Measurements from ENCODE around the gene ZNF787. TPM values are rescaled to one million over a fixed set of nuclear protein-coding genes. Genes with fewer than 3 reads are reported as not detected.
A peak's percentile ranks its signal among the peaks of the same experiment; 100 is the strongest.

Gene ZNF787
- total RNA-seq, 1 donor from 2014 or later: 34.4 TPM

DNA sequence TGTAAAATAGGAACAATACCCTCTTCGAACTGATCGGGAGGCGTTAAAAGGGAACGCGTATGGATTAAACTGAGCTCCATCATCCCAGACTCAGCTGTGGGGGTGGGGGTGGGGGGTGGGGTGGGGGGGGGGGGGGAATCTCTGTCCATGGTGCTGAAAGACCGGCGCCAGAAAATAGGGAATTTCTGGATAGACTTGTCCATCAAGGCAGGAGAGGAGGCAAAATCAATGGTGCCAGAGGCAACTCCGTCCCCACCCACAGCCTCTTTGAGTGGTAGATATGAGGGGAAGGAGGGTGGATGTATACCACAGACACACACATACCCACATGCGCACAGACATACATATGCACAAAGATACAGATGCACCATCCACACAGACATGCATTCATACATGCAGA is 37.4 kb downstream of the ZNF787 start:
- peaks cover 5 to 14% (median 10%) of the 10 kb centered on the region in 3 donors for H3K27me3 ChIP-seq (ENCODE audit: control insufficient read depth in 3 of 3, insufficient read depth in 3 of 3, low read length in 3 of 3)
- H3K4me1 ChIP-seq (ENCODE audit: control insufficient read depth in 3 of 3, insufficient read depth in 3 of 3, low read length in 3 of 3): peaks cover 7 to 9% (median 9%) of the 10 kb centered on the region in 3 donors
- no peak overlapping the region for H3K9ac ChIP-seq (ENCODE audit: low read depth in 1 of 3, low read length in 3 of 3)
- H3K4me3 ChIP-seq (ENCODE audit: low read length in 3 of 3): no peak overlapping the region
- no peaks in the 10 kb centered on the region for H3K9me3 ChIP-seq (ENCODE audit: control insufficient read depth in 3 of 3, low read length in 3 of 3)
- H3K36me3 ChIP-seq (ENCODE audit: control insufficient read depth in 3 of 3, insufficient read depth in 3 of 3, low read length in 3 of 3): peaks cover 4 to 7% (median 4%) of the 10 kb centered on the region in 3 donors
- no peak overlapping the region for H3K27ac ChIP-seq (ENCODE audit: low read depth, low read length)

DNA sequence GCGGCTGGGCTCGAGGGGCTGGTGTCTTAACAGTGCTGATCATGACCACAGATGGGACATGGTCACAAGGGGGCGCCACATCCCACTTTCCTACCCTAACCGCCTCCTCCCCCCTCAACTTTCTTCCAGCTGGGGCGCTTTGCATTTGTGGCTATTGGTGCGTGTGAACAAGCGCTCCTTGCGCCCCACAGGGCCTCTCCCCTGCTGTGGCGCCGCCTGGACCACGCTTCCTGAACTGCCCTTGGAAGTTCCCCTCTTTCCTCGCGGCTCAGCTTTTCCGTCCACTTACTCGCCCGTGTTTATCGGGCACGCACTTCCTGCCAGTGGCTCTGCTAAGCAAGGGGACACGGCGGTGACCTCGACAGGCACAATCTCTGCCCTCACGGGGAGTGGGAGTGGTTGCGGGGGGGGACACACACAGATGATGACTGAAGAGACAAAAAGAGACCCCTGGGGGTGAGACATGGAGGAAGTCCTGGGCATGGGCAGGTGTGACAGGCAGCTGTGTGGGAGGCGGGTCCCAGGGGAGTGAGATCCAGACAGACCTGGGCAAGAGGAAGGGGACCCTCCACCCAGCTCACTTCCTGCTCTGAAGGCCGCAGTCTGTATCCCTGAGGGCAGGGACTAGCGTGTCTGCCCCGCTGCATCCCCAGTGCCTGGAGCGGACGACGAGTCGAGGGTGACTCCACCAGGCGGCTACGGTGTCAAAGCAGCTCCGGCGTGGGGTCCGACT is 40.3 kb downstream of the ZNF787 start:
- no peak overlapping the region for H3K27ac ChIP-seq (ENCODE audit: low read depth, low read length)
- H3K27me3 ChIP-seq (ENCODE audit: control insufficient read depth in 3 of 3, insufficient read depth in 3 of 3, low read length in 3 of 3): peaks cover 5 to 23% (median 10%) of the 10 kb centered on the region in 3 donors
- H3K36me3 ChIP-seq (ENCODE audit: control insufficient read depth in 3 of 3, insufficient read depth in 3 of 3, low read length in 3 of 3): peaks cover 4 to 5% (median 4%) of the 10 kb centered on the region in 3 donors
- no peaks in the 10 kb centered on the region for H3K9me3 ChIP-seq (ENCODE audit: control insufficient read depth in 3 of 3, low read length in 3 of 3)
- peak overlapping the region in 2 of 3 donors; percentile 11 to 70 for H3K9ac ChIP-seq (ENCODE audit: low read depth in 1 of 3, low read length in 3 of 3)
- peaks cover 7 to 9% (median 9%) of the 10 kb centered on the region in 3 donors for H3K4me1 ChIP-seq (ENCODE audit: control insufficient read depth in 3 of 3, insufficient read depth in 3 of 3, low read length in 3 of 3)
- H3K4me3 ChIP-seq (ENCODE audit: low read length in 3 of 3): peak overlapping the region; percentile 54 to 69 (median 57)

GRCh38 chr19:56079609-56080008 is 41.5 kb downstream of the ZNF787 start:
- Histone ChIP-seq H3K36me3 (ENCODE audit: control insufficient read depth in 3 of 3, insufficient read depth in 3 of 3, low read length in 3 of 3) (no peaks in the 10 kb centered on the region), H3K4me1 (ENCODE audit: control insufficient read depth in 3 of 3, insufficient read depth in 3 of 3, low read length in 3 of 3) (peaks cover 7 to 9% (median 9%) of the 10 kb centered on the region in 3 donors), H3K4me3 (ENCODE audit: low read length in 3 of 3) (no peak overlapping the region), H3K9me3 (ENCODE audit: control insufficient read depth in 3 of 3, low read length in 3 of 3) (no peaks in the 10 kb centered on the region), H3K27me3 (ENCODE audit: control insufficient read depth in 3 of 3, insufficient read depth in 3 of 3, low read length in 3 of 3) (peaks cover 5 to 23% (median 10%) of the 10 kb centered on the region in 3 donors), H3K27ac (ENCODE audit: low read depth, low read length) (no peak overlapping the region), H3K9ac (ENCODE audit: low read depth in 1 of 3, low read length in 3 of 3) (no peak overlapping the region)

- Histone ChIP-seq H3K27me3 (ENCODE audit: control insufficient read depth in 3 of 3, insufficient read depth in 3 of 3, low read length in 3 of 3) (peaks cover 5 to 23% (median 9%) of the 10 kb centered on the region in 3 donors), H3K36me3 (ENCODE audit: control insufficient read depth in 3 of 3, insufficient read depth in 3 of 3, low read length in 3 of 3) (no peaks in the 10 kb centered on the region), H3K27ac (ENCODE audit: low read depth, low read length) (no peak overlapping the region), H3K4me1 (ENCODE audit: control insufficient read depth in 3 of 3, insufficient read depth in 3 of 3, low read length in 3 of 3) (peaks cover 7 to 9% (median 9%) of the 10 kb centered on the region in 3 donors), H3K4me3 (ENCODE audit: low read length in 3 of 3) (no peak overlapping the region), H3K9ac (ENCODE audit: low read depth in 1 of 3, low read length in 3 of 3) (peak overlapping the region in 1 of 3 donors; percentile 9), H3K9me3 (ENCODE audit: control insufficient read depth in 3 of 3, low read length in 3 of 3) (no peaks in the 10 kb centered on the region)
Measured at GRCh38 chr19:56076498-56076897, 44.6 kb downstream of the ZNF787 start.

GRCh38 chr19:56071151-56071550 is 49.9 kb downstream of the ZNF787 start:
- H3K9ac ChIP-seq (ENCODE audit: low read depth in 1 of 3, low read length in 3 of 3): no peak overlapping the region
- no peaks in the 10 kb centered on the region for H3K9me3 ChIP-seq (ENCODE audit: control insufficient read depth in 3 of 3, low read length in 3 of 3)
- peaks cover 4 to 6% (median 5%) of the 10 kb centered on the region in 3 donors for H3K4me1 ChIP-seq (ENCODE audit: control insufficient read depth in 3 of 3, insufficient read depth in 3 of 3, low read length in 3 of 3)
- no peak overlapping the region for H3K27ac ChIP-seq (ENCODE audit: low read depth, low read length)
- H3K27me3 ChIP-seq (ENCODE audit: control insufficient read depth in 3 of 3, insufficient read depth in 3 of 3, low read length in 3 of 3): peaks cover 4 to 10% (median 5%) of the 10 kb centered on the region in 3 donors
- H3K4me3 ChIP-seq (ENCODE audit: low read length in 3 of 3): no peak overlapping the region
- H3K36me3 ChIP-seq (ENCODE audit: control insufficient read depth in 3 of 3, insufficient read depth in 3 of 3, low read length in 3 of 3): no peaks in the 10 kb centered on the region

DNA sequence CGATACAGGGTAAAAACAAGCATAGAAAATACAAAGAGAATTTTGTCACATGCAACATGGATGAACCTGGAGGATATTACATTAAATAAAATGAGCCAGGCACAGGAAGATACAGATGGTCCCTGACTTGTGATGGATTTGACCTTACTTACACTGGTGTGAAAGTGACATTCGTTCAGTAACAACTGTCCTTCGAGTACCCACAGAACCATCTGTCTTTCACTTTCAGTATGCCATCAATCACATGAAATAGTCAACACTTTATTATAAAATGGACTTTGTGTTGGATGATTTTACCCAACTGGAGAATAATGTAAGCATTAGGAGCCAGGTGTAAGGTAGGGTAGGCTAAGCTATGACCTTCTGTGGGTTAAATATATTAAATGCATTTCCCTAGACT is 51.5 kb downstream of the ZNF787 start:
- Histone ChIP-seq H3K36me3 (ENCODE audit: control insufficient read depth in 3 of 3, insufficient read depth in 3 of 3, low read length in 3 of 3) (no peaks in the 10 kb centered on the region), H3K9ac (ENCODE audit: low read depth in 1 of 3, low read length in 3 of 3) (no peak overlapping the region), H3K4me1 (ENCODE audit: control insufficient read depth in 3 of 3, insufficient read depth in 3 of 3, low read length in 3 of 3) (peaks cover 4 to 8% (median 5%) of the 10 kb centered on the region in 3 donors), H3K9me3 (ENCODE audit: control insufficient read depth in 3 of 3, low read length in 3 of 3) (no peaks in the 10 kb centered on the region), H3K4me3 (ENCODE audit: low read length in 3 of 3) (no peak overlapping the region), H3K27me3 (ENCODE audit: control insufficient read depth in 3 of 3, insufficient read depth in 3 of 3, low read length in 3 of 3) (peaks cover 8 to 19% (median 9%) of the 10 kb centered on the region in 3 donors), H3K27ac (ENCODE audit: low read depth, low read length) (no peak overlapping the region)

DNA sequence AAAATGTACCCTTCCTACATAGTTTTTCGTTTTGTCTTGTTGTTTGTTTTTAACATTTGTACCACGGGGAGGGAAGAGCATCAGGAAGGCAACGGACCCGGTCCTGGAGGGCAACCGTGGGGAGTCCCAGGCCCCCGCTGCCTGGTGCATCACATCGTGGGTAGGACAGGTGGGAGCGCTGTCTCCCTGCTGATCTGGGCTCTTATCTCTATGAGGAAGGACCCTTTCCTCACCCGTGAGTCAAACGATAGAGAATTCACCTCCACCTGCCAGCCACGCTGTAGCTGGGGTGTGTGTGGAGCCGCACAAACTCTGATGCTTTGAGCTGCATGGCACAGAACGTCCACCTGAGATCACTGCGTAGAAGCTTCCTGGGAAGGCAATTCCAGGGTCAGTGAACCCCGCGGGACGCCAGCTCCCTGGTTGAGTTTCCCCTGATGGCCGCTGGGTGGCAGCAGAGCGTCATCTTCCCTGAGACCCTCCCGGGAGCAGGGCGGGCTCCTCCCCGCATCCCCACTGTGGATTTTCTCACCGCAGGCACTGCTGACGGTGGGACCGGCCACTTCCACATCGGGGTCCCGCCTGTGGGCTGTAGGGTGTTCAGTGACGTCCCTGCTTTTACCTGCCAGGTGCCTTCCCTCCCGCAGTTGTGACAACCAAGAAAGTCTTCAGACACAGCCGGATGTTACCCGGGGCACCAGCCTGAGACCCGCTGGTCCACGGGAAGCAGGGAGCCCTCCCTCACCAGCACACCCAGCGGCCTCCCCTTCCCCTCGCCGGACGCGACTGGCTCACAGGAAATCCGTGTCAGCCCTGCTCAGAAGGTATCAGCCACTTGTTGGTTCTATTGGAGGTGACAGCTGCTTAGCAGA is 54.7 kb downstream of the ZNF787 start:
- peaks cover 4 to 8% (median 5%) of the 10 kb centered on the region in 3 donors for H3K4me1 ChIP-seq (ENCODE audit: control insufficient read depth in 3 of 3, insufficient read depth in 3 of 3, low read length in 3 of 3)
- H3K4me3 ChIP-seq (ENCODE audit: low read length in 3 of 3): peak overlapping the region in 1 of 3 donors; percentile 41
- peaks cover 9 to 19% (median 12%) of the 10 kb centered on the region in 3 donors for H3K27me3 ChIP-seq (ENCODE audit: control insufficient read depth in 3 of 3, insufficient read depth in 3 of 3, low read length in 3 of 3)
- no peaks in the 10 kb centered on the region for H3K36me3 ChIP-seq (ENCODE audit: control insufficient read depth in 3 of 3, insufficient read depth in 3 of 3, low read length in 3 of 3)
- H3K9ac ChIP-seq (ENCODE audit: low read depth in 1 of 3, low read length in 3 of 3): no peak overlapping the region
- no peak overlapping the region for H3K27ac ChIP-seq (ENCODE audit: low read depth, low read length)
- no peaks in the 10 kb centered on the region for H3K9me3 ChIP-seq (ENCODE audit: control insufficient read depth in 3 of 3, low read length in 3 of 3)

DNA sequence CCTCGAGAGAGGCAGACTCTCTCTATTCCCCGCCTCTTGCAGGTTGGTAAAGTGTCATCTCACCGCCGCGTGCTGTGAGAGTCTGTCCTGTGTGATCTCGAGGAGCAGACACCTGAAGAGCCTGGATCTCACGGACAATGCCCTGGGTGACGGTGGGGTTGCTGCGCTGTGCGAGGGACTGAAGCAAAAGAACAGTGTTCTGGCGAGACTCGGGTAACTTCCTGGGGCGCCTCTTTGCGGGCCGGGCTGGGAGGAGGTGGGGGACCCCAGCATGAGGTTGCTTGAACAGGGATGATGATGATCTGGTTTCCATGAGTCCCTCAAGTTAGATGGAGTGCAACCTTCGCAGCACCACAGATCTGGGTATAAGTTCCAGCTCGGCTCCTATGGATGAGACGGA is 67.5 kb downstream of the ZNF787 start:
- Histone ChIP-seq H3K9me3 (ENCODE audit: control insufficient read depth in 3 of 3, low read length in 3 of 3) (peaks cover 0 to 2% (median 0%) of the 10 kb centered on the region in 3 donors), H3K27me3 (ENCODE audit: control insufficient read depth in 3 of 3, insufficient read depth in 3 of 3, low read length in 3 of 3) (peaks cover 0 to 4% (median 0%) of the 10 kb centered on the region in 3 donors), H3K4me1 (ENCODE audit: control insufficient read depth in 3 of 3, insufficient read depth in 3 of 3, low read length in 3 of 3) (no peaks in the 10 kb centered on the region), H3K27ac (ENCODE audit: low read depth, low read length) (no peak overlapping the region), H3K9ac (ENCODE audit: low read depth in 1 of 3, low read length in 3 of 3) (no peak overlapping the region), H3K4me3 (ENCODE audit: low read length in 3 of 3) (no peak overlapping the region), H3K36me3 (ENCODE audit: control insufficient read depth in 3 of 3, insufficient read depth in 3 of 3, low read length in 3 of 3) (no peaks in the 10 kb centered on the region)
